ENCODE results near the gene AZU1. TPM values are rescaled to one million over a fixed set of nuclear protein-coding genes. Genes with fewer than 3 reads are reported as not detected.

The AZU1 gene
- polyA plus RNA-seq, 2 of the 4 experiments (the other 2 are of a cell fraction), result 0.31 to 0.32 TPM

DNA sequence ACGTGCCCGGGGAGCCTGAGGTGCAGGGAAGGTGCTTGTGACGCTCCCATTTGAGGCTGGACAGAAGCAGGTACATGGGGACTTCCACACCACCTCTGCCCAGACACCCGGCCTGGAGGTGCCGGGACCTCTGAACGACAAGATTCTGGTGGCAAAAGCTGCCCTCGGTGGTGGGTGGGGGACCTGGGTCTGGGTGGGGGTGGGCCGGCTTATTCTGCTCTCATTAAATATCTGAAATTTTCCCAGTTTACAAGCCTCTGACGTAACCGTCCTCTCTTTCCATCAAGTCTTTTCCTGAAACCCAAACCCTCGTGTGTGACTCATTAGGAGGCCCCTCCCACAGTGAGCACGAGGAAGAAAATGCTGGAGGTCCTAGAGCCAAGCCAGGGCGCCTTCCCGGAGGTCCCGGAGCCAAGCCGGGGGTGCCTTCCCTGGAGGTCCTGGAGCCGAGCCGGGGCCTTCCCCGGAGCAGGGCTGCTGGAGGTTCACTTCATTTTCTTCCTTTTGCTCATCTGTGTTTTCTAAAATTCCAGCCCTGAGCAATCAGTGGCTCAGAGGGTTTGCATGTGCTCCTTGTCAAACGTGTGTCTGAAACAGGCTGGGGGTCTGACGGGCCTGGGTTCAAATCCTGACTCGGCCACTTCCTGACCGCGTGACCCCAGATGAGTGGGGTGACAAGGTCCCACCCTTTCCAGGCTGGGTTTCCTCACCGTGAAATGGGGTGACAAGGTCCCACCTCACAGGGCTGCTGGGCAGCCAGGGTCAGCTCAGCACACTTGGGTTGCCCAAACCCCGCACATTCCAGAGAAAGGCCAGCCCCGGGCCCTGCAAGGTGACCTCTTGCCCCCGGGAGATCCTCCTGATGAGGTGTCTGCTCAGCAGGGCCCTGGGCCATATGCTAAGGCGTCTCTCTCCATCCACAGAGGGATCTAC lies 41.9 kb downstream of the AZU1 start (continued):
- TF ChIP-seq, protein P1, sequence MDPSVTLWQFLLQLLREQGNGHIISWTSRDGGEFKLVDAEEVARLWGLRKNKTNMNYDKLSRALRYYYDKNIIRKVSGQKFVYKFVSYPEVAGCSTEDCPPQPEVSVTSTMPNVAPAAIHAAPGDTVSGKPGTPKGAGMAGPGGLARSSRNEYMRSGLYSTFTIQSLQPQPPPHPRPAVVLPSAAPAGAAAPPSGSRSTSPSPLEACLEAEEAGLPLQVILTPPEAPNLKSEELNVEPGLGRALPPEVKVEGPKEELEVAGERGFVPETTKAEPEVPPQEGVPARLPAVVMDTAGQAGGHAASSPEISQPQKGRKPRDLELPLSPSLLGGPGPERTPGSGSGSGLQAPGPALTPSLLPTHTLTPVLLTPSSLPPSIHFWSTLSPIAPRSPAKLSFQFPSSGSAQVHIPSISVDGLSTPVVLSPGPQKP (IDR thresholded peaks at IDR 0.05; ENCODE audit: low read depth, low read length), result no peak
- TF ChIP-seq ZSCAN20 (CRISPR knock-in tag; IDR thresholded peaks at IDR 0.05) (no peak), MAFK (IDR thresholded peaks at IDR 0.05; ENCODE audit: partially characterized antibody) (no peak), SMC3 (IDR thresholded peaks at IDR 0.05) (no peak), CEBPB (IDR thresholded peaks at IDR 0.05) (peak; percentile 22 to 34; a peak in 1 of 4 replicates), HEYL (CRISPR knock-in tag; IDR thresholded peaks at IDR 0.05) (no peak), HOXB5 (CRISPR knock-in tag; IDR thresholded peaks at IDR 0.05) (no peak), KDM1A (IDR thresholded peaks at IDR 0.05; ENCODE audit: low read depth) (no peak), RCOR1 (IDR thresholded peaks at IDR 0.05; ENCODE audit: low read depth, low read length) (no peak), POLR2A (IDR thresholded peaks at IDR 0.05; ENCODE audit: low read length) (no peak), NPAS2 (CRISPR knock-in tag; IDR thresholded peaks at IDR 0.05; ENCODE audit: borderline replicate concordance) (no peak), PHF8 (IDR thresholded peaks at IDR 0.05; ENCODE audit: borderline replicate concordance, low read depth) (no peak), BHLHE40 (IDR thresholded peaks at IDR 0.05; ENCODE audit: low read depth, low read length) (no peak), HDAC2 (IDR thresholded peaks at IDR 0.05) (no peak), RARB (CRISPR knock-in tag; IDR thresholded peaks at IDR 0.05) (no peak), FOSL2 (IDR thresholded peaks at IDR 0.05) (peak; percentile 44; the same call in 1 of the 2 replicates), FOSL2 (CRISPR knock-in tag; IDR thresholded peaks at IDR 0.05) (peak; percentile 79), FOSB (CRISPR knock-in tag; IDR thresholded peaks at IDR 0.05) (no peak), MYC (IDR thresholded peaks at IDR 0.05; ENCODE audit: borderline replicate concordance, low read length) (peak; percentile 41; the same call in 1 of the 2 replicates), CHD4 (IDR thresholded peaks at IDR 0.05; ENCODE audit: borderline replicate concordance) (no peak), CBX2 (IDR thresholded peaks at IDR 0.05; ENCODE audit: borderline replicate concordance, low read depth) (no peak), GATA3 (IDR thresholded peaks at IDR 0.05; ENCODE audit: borderline replicate concordance) (0 out of 2 replicates have a peak, but pooled peaks have one; percentile 35), EHMT2 (IDR thresholded peaks at IDR 0.05; ENCODE audit: low read depth) (no peak), TP53 (CRISPR knock-in tag; IDR thresholded peaks at IDR 0.05) (no peak), KDM5A (IDR thresholded peaks at IDR 0.05) (no peak)
- TF ChIP-seq, protein P2, sequence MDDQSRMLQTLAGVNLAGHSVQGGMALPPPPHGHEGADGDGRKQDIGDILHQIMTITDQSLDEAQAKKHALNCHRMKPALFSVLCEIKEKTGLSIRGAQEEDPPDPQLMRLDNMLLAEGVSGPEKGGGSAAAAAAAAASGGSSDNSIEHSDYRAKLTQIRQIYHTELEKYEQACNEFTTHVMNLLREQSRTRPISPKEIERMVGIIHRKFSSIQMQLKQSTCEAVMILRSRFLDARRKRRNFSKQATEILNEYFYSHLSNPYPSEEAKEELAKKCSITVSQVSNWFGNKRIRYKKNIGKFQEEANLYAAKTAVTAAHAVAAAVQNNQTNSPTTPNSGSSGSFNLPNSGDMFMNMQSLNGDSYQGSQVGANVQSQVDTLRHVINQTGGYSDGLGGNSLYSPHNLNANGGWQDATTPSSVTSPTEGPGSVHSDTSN (IDR thresholded peaks at IDR 0.05), result no peak
- TF ChIP-seq, protein P3, sequence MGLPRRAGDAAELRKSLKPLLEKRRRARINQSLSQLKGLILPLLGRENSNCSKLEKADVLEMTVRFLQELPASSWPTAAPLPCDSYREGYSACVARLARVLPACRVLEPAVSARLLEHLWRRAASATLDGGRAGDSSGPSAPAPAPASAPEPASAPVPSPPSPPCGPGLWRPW (IDR thresholded peaks at IDR 0.05), result no peak

DNA sequence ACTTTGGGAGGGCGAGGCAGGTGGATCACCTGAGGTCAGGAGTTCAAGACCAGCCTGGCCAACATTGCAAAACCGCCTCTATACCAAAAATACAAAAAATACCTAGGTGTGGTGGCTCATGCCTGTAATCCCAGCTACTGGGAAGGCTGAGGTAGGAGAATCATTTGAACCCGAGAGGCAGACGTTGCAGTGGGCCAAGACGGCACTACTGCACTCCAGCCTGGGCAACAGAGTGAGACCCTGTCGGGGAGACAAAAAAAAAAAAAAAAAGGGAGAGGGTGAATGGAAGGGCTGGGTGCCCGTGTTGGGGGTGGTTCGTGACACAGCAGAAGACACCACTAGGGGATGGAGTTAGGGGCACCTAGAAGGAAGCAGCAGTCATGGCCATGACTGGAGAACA lies 42.7 kb downstream of the AZU1 start:
- ATAC-seq, result no peak
- ChIA-PET POLR2A (no interaction called here), CTCF (interaction anchor here (0.7 kb wide), 1 partner anchor 32 kb away, joined by 3 read pairs; no protein-coding TSS in a partner anchor)
- Histone ChIP-seq H3K4me1 (peaks cover 48% of the 10 kb centered on the region), H3K4me3 (no peak overlapping the region), H3K4me2 (peak overlapping the region; percentile 71), H3K9me3 (no peaks in the 10 kb centered on the region), H3K27ac (peak overlapping the region; percentile 81 to 95)
- no peak for FAIRE-seq
- TF ChIP-seq POLR2A (IDR thresholded peaks at IDR 0.05; ENCODE audit: low read length) (no peak), CHD4 (IDR thresholded peaks at IDR 0.05; ENCODE audit: borderline replicate concordance) (no peak), ZSCAN20 (CRISPR knock-in tag; IDR thresholded peaks at IDR 0.05) (no peak), JUNB (IDR thresholded peaks at IDR 0.05) (no peak), NPAS2 (CRISPR knock-in tag; IDR thresholded peaks at IDR 0.05; ENCODE audit: borderline replicate concordance) (no peak), BHLHE40 (IDR thresholded peaks at IDR 0.05; ENCODE audit: low read depth, low read length) (no peak), HOXB5 (CRISPR knock-in tag; IDR thresholded peaks at IDR 0.05) (no peak), EHMT2 (IDR thresholded peaks at IDR 0.05; ENCODE audit: low read depth) (no peak), RNF2 (IDR thresholded peaks at IDR 0.05; ENCODE audit: borderline replicate concordance, low read depth) (no peak), GATA3 (IDR thresholded peaks at IDR 0.05; ENCODE audit: borderline replicate concordance) (no peak), RCOR1 (IDR thresholded peaks at IDR 0.05; ENCODE audit: low read depth, low read length) (no peak)
- TF ChIP-seq, protein P4, sequence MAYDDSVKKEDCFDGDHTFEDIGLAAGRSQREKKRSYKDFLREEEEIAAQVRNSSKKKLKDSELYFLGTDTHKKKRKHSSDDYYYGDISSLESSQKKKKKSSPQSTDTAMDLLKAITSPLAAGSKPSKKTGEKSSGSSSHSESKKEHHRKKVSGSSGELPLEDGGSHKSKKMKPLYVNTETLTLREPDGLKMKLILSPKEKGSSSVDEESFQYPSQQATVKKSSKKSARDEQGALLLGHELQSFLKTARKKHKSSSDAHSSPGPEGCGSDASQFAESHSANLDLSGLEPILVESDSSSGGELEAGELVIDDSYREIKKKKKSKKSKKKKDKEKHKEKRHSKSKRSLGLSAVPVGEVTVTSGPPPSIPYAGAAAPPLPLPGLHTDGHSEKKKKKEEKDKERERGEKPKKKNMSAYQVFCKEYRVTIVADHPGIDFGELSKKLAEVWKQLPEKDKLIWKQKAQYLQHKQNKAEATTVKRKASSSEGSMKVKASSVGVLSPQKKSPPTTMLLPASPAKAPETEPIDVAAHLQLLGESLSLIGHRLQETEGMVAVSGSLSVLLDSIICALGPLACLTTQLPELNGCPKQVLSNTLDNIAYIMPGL (CRISPR knock-in tag; IDR thresholded peaks at IDR 0.05; ENCODE audit: borderline replicate concordance), result no peak
- TF ChIP-seq, protein P5, sequence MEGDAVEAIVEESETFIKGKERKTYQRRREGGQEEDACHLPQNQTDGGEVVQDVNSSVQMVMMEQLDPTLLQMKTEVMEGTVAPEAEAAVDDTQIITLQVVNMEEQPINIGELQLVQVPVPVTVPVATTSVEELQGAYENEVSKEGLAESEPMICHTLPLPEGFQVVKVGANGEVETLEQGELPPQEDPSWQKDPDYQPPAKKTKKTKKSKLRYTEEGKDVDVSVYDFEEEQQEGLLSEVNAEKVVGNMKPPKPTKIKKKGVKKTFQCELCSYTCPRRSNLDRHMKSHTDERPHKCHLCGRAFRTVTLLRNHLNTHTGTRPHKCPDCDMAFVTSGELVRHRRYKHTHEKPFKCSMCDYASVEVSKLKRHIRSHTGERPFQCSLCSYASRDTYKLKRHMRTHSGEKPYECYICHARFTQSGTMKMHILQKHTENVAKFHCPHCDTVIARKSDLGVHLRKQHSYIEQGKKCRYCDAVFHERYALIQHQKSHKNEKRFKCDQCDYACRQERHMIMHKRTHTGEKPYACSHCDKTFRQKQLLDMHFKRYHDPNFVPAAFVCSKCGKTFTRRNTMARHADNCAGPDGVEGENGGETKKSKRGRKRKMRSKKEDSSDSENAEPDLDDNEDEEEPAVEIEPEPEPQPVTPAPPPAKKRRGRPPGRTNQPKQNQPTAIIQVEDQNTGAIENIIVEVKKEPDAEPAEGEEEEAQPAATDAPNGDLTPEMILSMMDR (IDR thresholded peaks at IDR 0.05), result no peak
- TF ChIP-seq, protein P1 (IDR thresholded peaks at IDR 0.05; ENCODE audit: low read depth, low read length), result no peak
- no peak for DNase-seq (ENCODE audit: low read depth in 1 of 2, low spot score in 1 of 2)
- WGBS (ENCODE audit: missing lambda C conversion rate), result 92% methylated on average over 8 of the region's 8 CpGs
